Hepatocyte (in vitro differentiated cells): ENCODE results near the gene DNAJC24.

ENCODE experiments used
- EZH2 ChIP-seq: fragments of 200-600 bp; sonication (generic); IDR thresholded peaks from 2 replicates; pipeline ENCODE4 v1.6.1; 2016; ENCODE audit warnings: antibody characterized with exemption, mild to moderate bottlenecking, borderline replicate concordance
- EZH2phosphoT487 ChIP-seq: fragments of 200-600 bp; sonication (generic); IDR thresholded peaks from one replicate; pipeline ENCODE4 v1.6.1; 2018; ENCODE audit warnings: antibody characterized with exemption, mild to moderate bottlenecking, low read depth, moderate library complexity; ENCODE audit not compliant: unreplicated experiment, severe bottlenecking
- TF ChIP-seq, protein P1 (sequence below): fragments of 200-600 bp; sonication (generic); IDR thresholded peaks from 2 replicates; pipeline ENCODE4 v1.5.1; 2016; ENCODE audit warnings: antibody characterized with exemption, mild to moderate bottlenecking; ENCODE audit not compliant: poor library complexity

GRCh38 chr11:31445621-31446020, 76.0 kb downstream of the DNAJC24 start:
- TF ChIP-seq, protein P1, sequence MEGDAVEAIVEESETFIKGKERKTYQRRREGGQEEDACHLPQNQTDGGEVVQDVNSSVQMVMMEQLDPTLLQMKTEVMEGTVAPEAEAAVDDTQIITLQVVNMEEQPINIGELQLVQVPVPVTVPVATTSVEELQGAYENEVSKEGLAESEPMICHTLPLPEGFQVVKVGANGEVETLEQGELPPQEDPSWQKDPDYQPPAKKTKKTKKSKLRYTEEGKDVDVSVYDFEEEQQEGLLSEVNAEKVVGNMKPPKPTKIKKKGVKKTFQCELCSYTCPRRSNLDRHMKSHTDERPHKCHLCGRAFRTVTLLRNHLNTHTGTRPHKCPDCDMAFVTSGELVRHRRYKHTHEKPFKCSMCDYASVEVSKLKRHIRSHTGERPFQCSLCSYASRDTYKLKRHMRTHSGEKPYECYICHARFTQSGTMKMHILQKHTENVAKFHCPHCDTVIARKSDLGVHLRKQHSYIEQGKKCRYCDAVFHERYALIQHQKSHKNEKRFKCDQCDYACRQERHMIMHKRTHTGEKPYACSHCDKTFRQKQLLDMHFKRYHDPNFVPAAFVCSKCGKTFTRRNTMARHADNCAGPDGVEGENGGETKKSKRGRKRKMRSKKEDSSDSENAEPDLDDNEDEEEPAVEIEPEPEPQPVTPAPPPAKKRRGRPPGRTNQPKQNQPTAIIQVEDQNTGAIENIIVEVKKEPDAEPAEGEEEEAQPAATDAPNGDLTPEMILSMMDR = no peak
- TF ChIP-seq EZH2 = no peak
- no peak for TF ChIP-seq EZH2phosphoT487
